ENCODE measurements around the gene IRAK1BP1.
"Not testable (repeated sequence)": the region's sequence is repeated elsewhere in the genome, so short reads cannot be mapped to it uniquely, and the experiment has no call there.

Gene IRAK1BP1

GRCh38 chr6:78867370-78868040 is at the start of gene IRAK1BP1:
Gene IRAK1BP1 (plus strand): TSS chr6:78867551. CDS start chr6:78867577, 26 bp downstream.
- peak; percentile 66 for DNase-seq

DNA sequence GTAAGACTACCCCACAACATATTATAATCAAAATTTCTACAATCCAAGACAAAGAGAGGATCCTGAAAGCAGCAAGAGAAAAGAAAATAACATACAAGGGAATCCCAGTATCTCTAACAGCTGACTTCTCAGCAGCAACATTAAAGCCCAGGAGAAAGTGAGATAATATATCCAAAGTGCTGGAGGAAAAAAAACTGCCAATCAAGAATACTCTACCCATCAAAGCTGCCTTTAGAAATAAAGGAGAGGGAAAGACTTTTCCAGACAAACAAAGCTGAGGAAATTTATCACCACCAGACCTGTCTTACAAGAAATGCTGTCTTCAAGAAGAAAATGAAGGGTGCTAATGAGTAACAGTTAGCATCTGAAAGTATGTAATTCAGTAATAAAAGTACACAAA is 43.3 kb upstream of the IRAK1BP1 start:
- DNase-seq, result no peak

DNA sequence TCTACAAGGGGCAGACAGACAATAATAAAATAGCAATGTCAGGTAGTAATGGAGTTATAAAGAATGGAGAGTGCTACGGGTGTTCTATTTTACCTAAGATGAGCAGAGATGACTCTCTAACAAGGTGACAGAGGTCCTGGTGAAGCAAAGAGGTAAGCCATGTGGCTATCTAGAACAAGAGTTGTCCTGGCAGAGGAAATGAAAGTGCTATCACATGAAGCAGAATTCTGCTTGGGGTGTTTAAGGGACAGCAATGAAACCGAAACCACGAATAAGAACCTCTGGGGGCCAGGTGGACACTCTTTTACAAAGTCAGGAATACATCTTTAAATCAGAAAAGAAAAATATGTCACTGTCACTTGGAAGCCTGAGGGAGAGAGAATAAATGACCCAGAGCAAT is 37.9 kb upstream of the IRAK1BP1 start:
- DNase-seq, result no peak

- DNase-seq, result no peak
Measured at GRCh38 chr6:78830805-78831204, 36.5 kb upstream of the IRAK1BP1 start.

DNA sequence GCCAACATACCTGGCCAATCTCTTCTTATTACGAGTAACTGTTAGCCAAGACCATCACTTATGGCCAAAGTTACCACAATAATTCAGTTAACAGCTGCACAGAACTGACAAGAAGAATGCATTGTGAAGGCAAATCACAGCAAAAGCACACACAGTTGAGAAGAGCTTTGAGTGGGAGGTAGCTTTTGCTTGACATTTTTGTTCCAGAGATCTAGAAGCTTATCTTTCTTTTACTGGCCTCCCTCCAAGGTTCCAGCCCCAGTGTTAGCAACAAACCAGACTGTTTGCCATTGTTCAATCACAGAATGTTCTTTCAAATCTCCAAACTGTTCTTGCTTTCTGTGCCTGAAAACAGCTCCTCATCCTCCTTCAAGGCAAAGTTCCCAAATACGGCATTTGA is 35.9 kb upstream of the IRAK1BP1 start:
- no peak for DNase-seq

- DNase-seq, result no peak
Measured at GRCh38 chr6:78832091-78832808, 35.1 kb upstream of the IRAK1BP1 start.

DNA sequence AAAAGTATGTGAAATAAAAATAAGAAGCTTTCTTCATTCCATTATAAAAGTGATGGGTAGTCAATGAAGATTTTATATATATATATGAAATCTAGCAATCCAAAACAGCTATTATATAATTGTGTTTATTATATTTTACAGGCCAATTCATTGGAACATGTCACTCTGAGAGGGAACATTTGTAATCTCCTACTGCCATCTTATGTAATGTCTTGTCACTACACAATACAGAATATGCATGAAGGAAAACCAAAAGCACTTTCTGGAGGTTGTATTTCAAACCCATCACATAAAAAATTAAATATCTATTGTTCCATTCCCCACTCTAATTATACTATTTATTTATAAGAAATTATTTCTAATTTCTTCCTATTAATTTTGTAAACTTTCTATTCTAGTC is 31.5 kb upstream of the IRAK1BP1 start:
- DNase-seq, result no peak

GRCh38 chr6:78836598-78836997 is 30.8 kb upstream of the IRAK1BP1 start:
- no peak for DNase-seq

GRCh38 chr6:78841111-78841510 is 26.2 kb upstream of the IRAK1BP1 start:
- no peak for DNase-seq

DNA sequence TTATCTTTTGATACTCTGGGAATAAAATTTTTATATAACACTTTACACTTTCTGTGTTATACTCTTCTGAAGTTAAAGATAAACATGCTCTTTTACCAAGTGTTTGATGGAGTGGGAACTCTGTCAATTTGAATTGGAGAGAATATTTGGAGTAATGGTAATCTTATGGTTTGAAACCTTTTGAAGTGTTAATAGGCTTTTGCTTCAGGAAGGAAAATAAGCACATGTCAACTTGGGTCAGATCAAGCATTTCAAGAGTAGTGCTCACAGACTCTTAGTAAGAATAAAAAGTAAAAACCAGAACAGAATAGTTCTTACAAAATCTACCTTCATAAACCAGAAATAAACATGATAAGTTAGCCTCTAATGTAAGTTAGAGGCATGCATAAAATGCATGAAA is 24.4 kb upstream of the IRAK1BP1 start:
- DNase-seq, result no peak

DNA sequence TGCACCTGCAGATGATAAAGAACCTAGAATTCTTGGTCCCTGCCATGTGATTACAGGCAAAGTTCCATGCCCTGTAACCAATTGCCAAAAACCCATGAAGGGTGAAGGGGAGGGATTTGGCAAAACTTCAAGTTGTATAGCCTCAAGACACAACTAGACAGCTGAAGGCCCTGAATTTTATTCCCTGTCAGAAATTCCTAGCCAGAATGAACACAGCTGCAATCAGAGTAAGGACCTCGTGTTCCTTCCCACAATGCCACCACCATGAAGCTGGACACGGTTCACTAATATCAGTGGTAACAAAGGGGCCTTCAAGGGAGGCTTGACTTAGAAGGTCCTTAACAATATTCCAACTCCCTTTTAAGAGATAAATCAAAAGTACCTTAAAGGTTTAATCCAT is 22.5 kb upstream of the IRAK1BP1 start:
- DNase-seq, result no peak

DNA sequence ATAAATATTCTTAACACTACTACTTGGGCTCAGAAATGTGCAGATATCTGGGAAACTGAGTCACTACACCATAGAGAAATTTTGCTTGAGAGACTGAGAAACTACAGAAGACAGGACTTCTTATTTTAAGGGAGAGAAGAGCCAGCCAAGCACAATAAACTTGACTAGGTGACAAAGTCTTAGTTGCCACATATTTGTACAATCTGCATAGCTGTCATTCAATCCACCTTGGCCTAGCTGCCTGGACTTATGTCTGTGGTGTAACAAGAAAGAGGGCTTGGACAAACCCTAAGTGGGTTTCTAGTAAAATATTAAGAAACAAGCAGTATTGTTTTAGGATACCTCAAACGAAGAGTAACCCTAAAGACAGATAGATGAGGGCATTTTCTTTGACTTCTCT is 21.8 kb upstream of the IRAK1BP1 start:
- no peak for DNase-seq

DNA sequence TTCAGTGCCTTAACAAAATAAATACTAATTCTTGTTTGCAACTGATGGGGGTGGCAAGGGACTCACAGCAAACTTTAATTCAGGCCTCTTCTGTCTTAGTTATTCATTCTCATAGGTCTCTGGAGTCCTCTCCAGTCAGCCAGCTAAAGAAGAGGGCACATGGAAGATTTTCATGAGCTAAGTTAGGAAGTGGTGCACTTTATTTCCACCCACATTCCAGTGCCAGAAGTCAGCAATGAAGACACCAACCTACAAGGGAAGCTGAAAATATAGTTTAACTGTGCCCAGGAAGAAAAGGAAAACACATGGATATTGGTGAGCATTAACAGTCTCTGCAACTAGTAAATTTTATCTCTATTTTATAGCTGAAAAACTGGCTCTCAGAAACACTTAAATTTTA is 16.7 kb upstream of the IRAK1BP1 start:
- no peak for DNase-seq

GRCh38 chr6:78851156-78851555 is 16.2 kb upstream of the IRAK1BP1 start:
- DNase-seq, result no peak

- no peak for DNase-seq
Measured at GRCh38 chr6:78854546-78854945, 12.8 kb upstream of the IRAK1BP1 start.

- not testable (repeated sequence) for DNase-seq
Measured at GRCh38 chr6:78858339-78858938, 8.9 kb upstream of the IRAK1BP1 start.

DNA sequence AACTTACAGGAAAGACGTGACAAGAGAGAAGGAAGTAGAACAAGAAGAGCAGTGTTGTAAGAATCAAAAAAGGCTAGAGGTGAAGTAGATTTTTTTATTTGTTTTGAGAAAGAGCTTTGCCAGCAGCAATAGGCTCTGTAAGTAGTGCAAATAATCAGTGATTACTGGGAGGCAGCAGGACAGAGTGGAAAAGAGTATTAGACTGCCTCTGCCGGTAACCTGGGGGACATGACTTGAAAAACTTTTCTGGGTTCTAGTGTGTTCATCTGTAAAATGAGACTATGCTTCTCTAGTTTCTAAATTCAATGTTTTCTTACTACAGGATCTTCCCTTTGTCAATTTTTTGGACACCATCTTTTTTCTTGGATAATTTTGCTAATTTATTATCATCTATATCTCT is 5.8 kb upstream of the IRAK1BP1 start:
- no peak for DNase-seq

- DNase-seq, result no peak
Measured at GRCh38 chr6:78863576-78863975, 3.8 kb upstream of the IRAK1BP1 start.

- no peak for DNase-seq
Measured at GRCh38 chr6:78864957-78865356, 2.4 kb upstream of the IRAK1BP1 start.

- peak; percentile 40 for DNase-seq
Measured at GRCh38 chr6:78867020-78867369, 356 bp upstream of the IRAK1BP1 start.

- no peak for DNase-seq
Measured at GRCh38 chr6:78868116-78868515, 765 bp downstream of the IRAK1BP1 start.

GRCh38 chr6:78875505-78875904 is 8.2 kb downstream of the IRAK1BP1 start:
- no peak for DNase-seq

DNA sequence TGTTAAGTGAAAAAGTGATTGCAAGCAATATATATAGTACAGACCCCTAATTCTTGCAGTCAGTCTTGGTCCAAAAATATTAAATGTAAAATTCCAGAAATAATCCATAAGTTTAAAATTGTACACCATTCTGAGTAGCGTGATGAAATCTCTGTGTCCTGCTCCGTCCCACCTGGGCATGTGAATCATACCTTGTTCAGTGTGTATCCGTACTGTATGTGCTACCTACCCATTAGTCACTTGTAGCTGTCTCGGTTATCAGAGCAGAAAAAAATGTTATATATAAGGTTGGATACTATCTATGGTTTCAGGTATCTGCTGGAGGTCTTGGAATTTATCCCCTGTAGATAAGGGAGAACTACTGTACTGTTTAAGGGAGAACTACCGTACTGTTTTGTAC is 16.3 kb downstream of the IRAK1BP1 start:
- DNase-seq, result no peak

DNA sequence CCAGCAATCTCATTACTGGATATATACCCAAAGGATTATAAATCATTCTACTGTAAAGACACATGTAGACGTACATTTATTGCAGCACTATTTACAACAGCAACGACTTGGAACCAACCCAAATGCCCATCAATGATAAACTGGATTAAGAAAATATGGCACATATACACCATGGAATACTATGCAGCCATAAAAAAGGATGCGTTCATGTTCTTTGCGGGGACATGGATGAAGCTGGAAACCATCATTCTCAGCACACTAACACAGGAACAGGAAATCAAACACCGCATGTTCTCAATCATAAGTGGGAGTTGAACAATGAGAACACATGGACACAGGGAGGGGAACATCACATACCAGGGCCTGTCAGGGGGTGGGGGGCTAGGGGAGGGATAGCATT is 22.6 kb downstream of the IRAK1BP1 start:
- not testable (repeated sequence) for DNase-seq
